ENCODE results near the gene NUDT17.
A peak's percentile ranks its signal among the peaks of the same experiment; 100 is the strongest.

The NUDT17 gene

GRCh38 chr1:145845514-145846161 lies at the start of gene NUDT17:
Gene NUDT17 (plus strand): TSS chr1:145845630. CDS start chr1:145845641, 11 bp downstream.
- peak; percentile 91 for TF ChIP-seq CTCF (IDR thresholded peaks at IDR 0.05; ENCODE audit: control insufficient read depth, extremely low read depth, insufficient read depth)
- H3K4me3 ChIP-seq (ENCODE audit: low read depth, low read length) = peak within 1 kb of the TSS; percentile 48
- DNase-seq (ENCODE audit: low read depth) = peak; percentile 25

- no peak for TF ChIP-seq CTCF (IDR thresholded peaks at IDR 0.05; ENCODE audit: control insufficient read depth, extremely low read depth, insufficient read depth)
- H3K4me3 ChIP-seq (ENCODE audit: low read depth, low read length) = no peak overlapping the region
- DNase-seq (ENCODE audit: low read depth) = no peak
Measured at GRCh38 chr1:145796753-145797152, 48.7 kb upstream of the NUDT17 start.

- DNase-seq (ENCODE audit: low read depth) = no peak
- H3K4me3 ChIP-seq (ENCODE audit: low read depth, low read length) = no peak overlapping the region
- no peak for TF ChIP-seq CTCF (IDR thresholded peaks at IDR 0.05; ENCODE audit: control insufficient read depth, extremely low read depth, insufficient read depth)
Measured at GRCh38 chr1:145799806-145800205, 45.6 kb upstream of the NUDT17 start.

- no peak for TF ChIP-seq CTCF (IDR thresholded peaks at IDR 0.05; ENCODE audit: control insufficient read depth, extremely low read depth, insufficient read depth)
- no peak for DNase-seq (ENCODE audit: low read depth)
- no peak overlapping the region for H3K4me3 ChIP-seq (ENCODE audit: low read depth, low read length)
Measured at GRCh38 chr1:145804235-145805045, 41.0 kb upstream of the NUDT17 start.

GRCh38 chr1:145805057-145805456 lies 40.4 kb upstream of the NUDT17 start:
- no peak overlapping the region for H3K4me3 ChIP-seq (ENCODE audit: low read depth, low read length)
- DNase-seq (ENCODE audit: low read depth) = no peak
- TF ChIP-seq CTCF (IDR thresholded peaks at IDR 0.05; ENCODE audit: control insufficient read depth, extremely low read depth, insufficient read depth) = no peak

GRCh38 chr1:145806408-145806807 lies 39.0 kb upstream of the NUDT17 start:
- no peak overlapping the region for H3K4me3 ChIP-seq (ENCODE audit: low read depth, low read length)
- DNase-seq (ENCODE audit: low read depth) = no peak
- no peak for TF ChIP-seq CTCF (IDR thresholded peaks at IDR 0.05; ENCODE audit: control insufficient read depth, extremely low read depth, insufficient read depth)

All from LNCaP clone FGC (cell line).